GM12872 (cell line): ENCODE measurements around the gene SUPT3H.

Experiments
- CTCF ChIP-seq: IDR thresholded peaks from 3 replicates; pipeline ENCODE4 v1.5.1; 2011; ENCODE audit warnings: low read depth, mild to moderate bottlenecking, low read length, moderate library complexity; ENCODE audit not compliant: insufficient read depth

The SUPT3H gene

GRCh38 chr6:45160305-45160704 is 217.4 kb downstream of the SUPT3H start:
- no peak for TF ChIP-seq CTCF

GRCh38 chr6:45156075-45156474 is 221.7 kb downstream of the SUPT3H start:
- TF ChIP-seq CTCF, result no peak

GRCh38 chr6:45155341-45155894 is 222.3 kb downstream of the SUPT3H start:
- TF ChIP-seq CTCF, result no peak

- TF ChIP-seq CTCF, result no peak
Measured at GRCh38 chr6:45154679-45155078, 223.1 kb downstream of the SUPT3H start.

- no peak for TF ChIP-seq CTCF
Measured at GRCh38 chr6:45148711-45149341, 228.9 kb downstream of the SUPT3H start.

GRCh38 chr6:45148278-45148677 is 229.5 kb downstream of the SUPT3H start:
- no peak for TF ChIP-seq CTCF

GRCh38 chr6:45138765-45139164 is 239.0 kb downstream of the SUPT3H start:
- TF ChIP-seq CTCF, result no peak
